Astrocyte (in vitro differentiated cells and primary cell): ENCODE measurements around the gene ZNF700.

Source experiments
- CTCF ChIP-seq: IDR thresholded peaks from 2 replicates; pipeline ENCODE4 v1.5.1; 2011; ENCODE audit warnings: low read depth, mild to moderate bottlenecking, inconsistent platforms, low read length, moderate library complexity; ENCODE audit not compliant: insufficient read depth
- EZH2 ChIP-seq: IDR thresholded peaks from 2 replicates; pipeline ENCODE4 v1.6.1; 2012; ENCODE audit warnings: mild to moderate bottlenecking, low read length, inconsistent platforms; ENCODE audit not compliant: insufficient read depth

- TF ChIP-seq CTCF (no peak), EZH2 (no peak)
Observed at GRCh38 chr19:11970174-11970573, 45.3 kb downstream of the ZNF700 start.
